ENCODE data around the gene IGF2BP2.
"Not testable (repeated sequence)": the region's sequence is repeated elsewhere in the genome, so short reads cannot be mapped to it uniquely, and the experiment has no call there.

Gene IGF2BP2

GRCh38 chr3:185842241-185842640 lies 17.4 kb upstream of the IGF2BP2 start:
- no peak for DNase-seq (ENCODE audit: extremely low read depth, low read depth)

DNA sequence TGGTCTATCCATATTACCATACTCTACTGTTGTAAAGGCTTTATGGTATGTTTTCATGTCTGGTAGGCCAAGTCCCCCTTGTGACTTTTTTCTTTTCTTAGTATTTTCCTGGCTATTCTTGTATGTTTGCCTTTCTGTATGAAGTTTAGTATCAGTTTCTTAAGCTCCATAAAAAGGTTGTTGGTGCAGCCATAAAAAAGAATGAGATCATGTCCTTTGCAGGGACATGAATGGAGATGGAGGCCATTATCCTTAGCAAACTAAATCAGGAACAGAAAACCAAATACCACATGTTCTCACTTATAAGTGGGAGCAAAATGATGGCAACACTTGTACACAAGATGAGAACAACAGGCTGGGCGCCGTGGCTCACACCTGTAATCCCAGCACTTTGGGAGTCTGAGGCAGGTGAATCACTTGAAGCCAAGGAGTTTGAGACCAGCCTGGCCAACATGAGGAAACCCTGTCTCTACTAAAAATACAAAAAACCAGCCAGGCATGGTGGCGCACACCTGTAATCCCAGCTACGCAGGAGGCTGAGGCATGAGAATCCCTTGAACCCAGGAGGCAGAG lies 13.7 kb upstream of the IGF2BP2 start:
- not testable (repeated sequence) for DNase-seq (ENCODE audit: extremely low read depth, low read depth)

More at GRCh38 chr3:185842241-185842640, 17.4 kb upstream of the IGF2BP2 start:
- TF ChIP-seq CTCF (IDR thresholded peaks at IDR 0.05; ENCODE audit: low read depth, low read length) = no peak

DNA sequence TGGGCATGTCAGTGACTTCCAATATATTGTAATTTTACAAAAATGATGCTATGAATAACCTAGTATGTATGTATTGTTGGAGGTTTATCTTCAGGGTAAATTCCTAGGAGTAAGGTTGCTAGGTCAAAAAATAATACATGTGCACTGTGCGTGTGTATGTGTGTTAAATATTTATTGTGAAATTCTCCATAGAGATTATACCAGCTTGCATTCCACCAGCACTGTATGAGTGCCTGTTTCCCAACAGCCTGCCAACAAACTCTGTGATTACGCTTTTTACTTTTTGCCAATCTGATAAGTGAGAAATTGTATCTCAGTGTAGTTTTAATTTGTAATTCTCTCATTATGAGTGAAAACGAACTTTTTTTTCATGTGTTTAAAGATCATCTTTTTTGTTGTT lies 12.6 kb upstream of the IGF2BP2 start:
- TF ChIP-seq CTCF (IDR thresholded peaks at IDR 0.05; ENCODE audit: low read depth, low read length) = no peak
- no peak for DNase-seq (ENCODE audit: extremely low read depth, low read depth)

DNA sequence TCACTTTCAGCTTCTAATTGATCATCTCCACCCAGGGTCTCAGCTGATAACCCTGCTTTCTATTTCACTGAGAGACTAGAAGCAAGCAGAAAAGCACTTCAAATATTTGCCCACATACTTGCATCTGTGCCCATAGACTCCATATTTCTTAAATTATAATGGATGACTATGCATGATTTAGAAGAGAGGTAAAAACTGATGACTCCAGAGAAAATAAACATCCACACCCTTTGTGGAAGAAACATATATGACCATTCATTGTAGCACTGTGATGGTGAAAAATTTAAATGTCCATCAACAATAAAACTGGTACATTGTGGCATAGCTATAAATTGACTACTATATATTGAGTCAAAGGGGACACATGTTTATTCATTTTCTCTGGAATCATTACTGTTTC lies 7.1 kb upstream of the IGF2BP2 start:
- no peak for TF ChIP-seq CTCF (IDR thresholded peaks at IDR 0.05; ENCODE audit: low read depth, low read length)
- no peak for DNase-seq (ENCODE audit: extremely low read depth, low read depth)

DNA sequence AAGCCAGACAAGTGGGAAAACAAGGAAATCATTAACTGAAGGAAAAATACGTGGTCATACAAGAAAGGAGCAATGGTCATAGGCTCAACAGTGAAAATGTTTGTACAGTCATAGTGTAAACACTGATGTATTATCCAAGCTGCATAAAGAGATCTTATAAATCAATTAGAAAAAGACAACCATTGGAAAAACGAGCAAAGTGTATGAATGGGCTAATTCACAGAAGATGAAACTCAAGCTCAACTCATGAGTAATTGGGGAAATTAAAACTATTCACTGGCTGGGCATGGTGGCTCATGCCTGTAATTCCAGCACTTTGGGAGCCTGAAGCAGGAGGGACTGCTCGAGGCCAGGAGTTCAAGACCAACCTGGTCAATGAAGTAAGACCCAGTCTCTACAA lies 6.4 kb upstream of the IGF2BP2 start:
- DNase-seq (ENCODE audit: extremely low read depth, low read depth) = no peak
- TF ChIP-seq CTCF (IDR thresholded peaks at IDR 0.05; ENCODE audit: low read depth, low read length) = no peak

GRCh38 chr3:185830018-185830797 lies 5.4 kb upstream of the IGF2BP2 start:
- no peak for DNase-seq (ENCODE audit: extremely low read depth, low read depth)
- no peak for TF ChIP-seq CTCF (IDR thresholded peaks at IDR 0.05; ENCODE audit: low read depth, low read length)

GRCh38 chr3:185828755-185829154 lies 3.9 kb upstream of the IGF2BP2 start:
- TF ChIP-seq CTCF (IDR thresholded peaks at IDR 0.05; ENCODE audit: low read depth, low read length) = no peak
- DNase-seq (ENCODE audit: extremely low read depth, low read depth) = no peak

Data from AG09319 (cell line).